ENCODE measurements around the gene ATP9B. TPM values are rescaled to one million over a fixed set of nuclear protein-coding genes. Genes with fewer than 3 reads are reported as not detected.

The ATP9B gene
- polyA plus RNA-seq, 3 donors, result 7.2 to 20.3 (median 14.0) TPM

GRCh38 chr18:79387615-79388014, 318.4 kb downstream of the ATP9B start:
- H4K20me1 ChIP-seq (ENCODE audit: insufficient read depth, low read length), result no peaks in the 10 kb centered on the region
- intact Hi-C loops (cut with micrococcal nuclease), result loop anchor here in 1 of 2 donors (5.0 kb wide), 1 partner anchor 35 kb away; no protein-coding TSS in a partner anchor
- H3K9me3 ChIP-seq (replicated peaks in 1 of 2; ENCODE audit: control insufficient read depth in 1 of 2, insufficient read depth in 1 of 2, low read length in 2 of 2), result peaks cover 0 to 10% of the 10 kb centered on the region in 2 donors
- H3K4me3 ChIP-seq (replicated peaks in 1 of 3; ENCODE audit: low read depth in 2 of 3, low read length in 3 of 3), result no peak overlapping the region
- H3K79me2 ChIP-seq (ENCODE audit: insufficient read depth, low read length), result no peaks in the 10 kb centered on the region
- peaks cover 37 to 49% of the 10 kb centered on the region in 2 donors for H3K27me3 ChIP-seq (ENCODE audit: control insufficient read depth in 2 of 2, insufficient read depth in 2 of 2, low read length in 2 of 2)
- TF ChIP-seq, protein P1, sequence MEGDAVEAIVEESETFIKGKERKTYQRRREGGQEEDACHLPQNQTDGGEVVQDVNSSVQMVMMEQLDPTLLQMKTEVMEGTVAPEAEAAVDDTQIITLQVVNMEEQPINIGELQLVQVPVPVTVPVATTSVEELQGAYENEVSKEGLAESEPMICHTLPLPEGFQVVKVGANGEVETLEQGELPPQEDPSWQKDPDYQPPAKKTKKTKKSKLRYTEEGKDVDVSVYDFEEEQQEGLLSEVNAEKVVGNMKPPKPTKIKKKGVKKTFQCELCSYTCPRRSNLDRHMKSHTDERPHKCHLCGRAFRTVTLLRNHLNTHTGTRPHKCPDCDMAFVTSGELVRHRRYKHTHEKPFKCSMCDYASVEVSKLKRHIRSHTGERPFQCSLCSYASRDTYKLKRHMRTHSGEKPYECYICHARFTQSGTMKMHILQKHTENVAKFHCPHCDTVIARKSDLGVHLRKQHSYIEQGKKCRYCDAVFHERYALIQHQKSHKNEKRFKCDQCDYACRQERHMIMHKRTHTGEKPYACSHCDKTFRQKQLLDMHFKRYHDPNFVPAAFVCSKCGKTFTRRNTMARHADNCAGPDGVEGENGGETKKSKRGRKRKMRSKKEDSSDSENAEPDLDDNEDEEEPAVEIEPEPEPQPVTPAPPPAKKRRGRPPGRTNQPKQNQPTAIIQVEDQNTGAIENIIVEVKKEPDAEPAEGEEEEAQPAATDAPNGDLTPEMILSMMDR (IDR thresholded peaks at IDR 0.05), result no peak
- peaks cover 47 to 66% (median 55%) of the 10 kb centered on the region in 3 donors for H3K27me3 Mint-ChIP-seq (ENCODE audit: low read depth in 3 of 3)
- peaks cover 0 to 3% of the 10 kb centered on the region in 2 donors for H3K36me3 Mint-ChIP-seq
- H3K9me3 Mint-ChIP-seq, result peaks cover 0 to 7% (median 2%) of the 10 kb centered on the region in 7 donors
- no peak for DNase-seq
- no peak overlapping the region for H3K4me2 ChIP-seq (replicated peaks; ENCODE audit: extremely low read depth, low read length, poor library complexity, severe bottlenecking)
- no peak overlapping the region for H3K27ac ChIP-seq (ENCODE audit: low read depth in 1 of 2, low read length in 2 of 2)
- peaks cover 0 to under 1% of the 10 kb centered on the region in 2 donors for H3K4me1 ChIP-seq (ENCODE audit: control insufficient read depth in 1 of 2, insufficient read depth in 2 of 2, low read length in 2 of 2)
- H3K4me3 Mint-ChIP-seq, result peak overlapping the region in 1 of 2 donors; percentile 36
- 85% methylated on average over 4 of the region's 11 CpGs for WGBS (ENCODE audit: insufficient coverage)
- no peaks in the 10 kb centered on the region for H3K36me3 ChIP-seq (replicated peaks in 1 of 2; ENCODE audit: control insufficient read depth in 1 of 2, insufficient read depth in 2 of 2, low read length in 2 of 2)
- no peak overlapping the region for H2AFZ ChIP-seq (ENCODE audit: insufficient read depth, low read depth, low read length, poor library complexity, severe bottlenecking)
- H3K9ac ChIP-seq (ENCODE audit: insufficient read depth, low read length, poor library complexity, severe bottlenecking), result no peak overlapping the region
- H3K4me1 Mint-ChIP-seq, result no peaks in the 10 kb centered on the region
- no peak overlapping the region for H3K27ac Mint-ChIP-seq

GRCh38 chr18:79388043-79388442, 318.8 kb downstream of the ATP9B start:
- H4K20me1 ChIP-seq (ENCODE audit: insufficient read depth, low read length), result no peaks in the 10 kb centered on the region
- no peak overlapping the region for H3K4me3 ChIP-seq (replicated peaks in 1 of 3; ENCODE audit: low read depth in 2 of 3, low read length in 3 of 3)
- Mint-ChIP-seq H3K36me3 (peaks cover 0 to 5% of the 10 kb centered on the region in 2 donors), H3K9me3 (peaks cover 0 to 11% (median 5%) of the 10 kb centered on the region in 7 donors), H3K4me1 (peaks cover 3% of the 10 kb centered on the region), H3K27me3 (ENCODE audit: low read depth in 3 of 3) (peaks cover 51 to 71% (median 59%) of the 10 kb centered on the region in 3 donors), H3K4me3 (peak overlapping the region in 1 of 2 donors; percentile 46), H3K27ac (no peak overlapping the region)
- intact Hi-C loops (cut with micrococcal nuclease), result loop anchor here in 1 of 2 donors (5.0 kb wide), 1 partner anchor 34 kb away; no protein-coding TSS in a partner anchor
- no peak for DNase-seq
- TF ChIP-seq, protein P1 (IDR thresholded peaks at IDR 0.05), result no peak
- 92% methylated on average over 3 of the region's 7 CpGs for WGBS (ENCODE audit: insufficient coverage)
- H3K27me3 ChIP-seq (ENCODE audit: control insufficient read depth in 2 of 2, insufficient read depth in 2 of 2, low read length in 2 of 2), result peaks cover 41 to 53% of the 10 kb centered on the region in 2 donors
- no peaks in the 10 kb centered on the region for H3K36me3 ChIP-seq (replicated peaks in 1 of 2; ENCODE audit: control insufficient read depth in 1 of 2, insufficient read depth in 2 of 2, low read length in 2 of 2)
- no peaks in the 10 kb centered on the region for H3K79me2 ChIP-seq (ENCODE audit: insufficient read depth, low read length)
- H3K9me3 ChIP-seq (replicated peaks in 1 of 2; ENCODE audit: control insufficient read depth in 1 of 2, insufficient read depth in 1 of 2, low read length in 2 of 2), result peaks cover 0 to 10% of the 10 kb centered on the region in 2 donors
- no peak overlapping the region for H2AFZ ChIP-seq (ENCODE audit: insufficient read depth, low read depth, low read length, poor library complexity, severe bottlenecking)
- no peak overlapping the region for H3K9ac ChIP-seq (ENCODE audit: insufficient read depth, low read length, poor library complexity, severe bottlenecking)
- no peak overlapping the region for H3K27ac ChIP-seq (ENCODE audit: low read depth in 1 of 2, low read length in 2 of 2)
- no peak overlapping the region for H3K4me2 ChIP-seq (replicated peaks; ENCODE audit: extremely low read depth, low read length, poor library complexity, severe bottlenecking)
- peaks cover 2 to 5% of the 10 kb centered on the region in 2 donors for H3K4me1 ChIP-seq (ENCODE audit: control insufficient read depth in 1 of 2, insufficient read depth in 2 of 2, low read length in 2 of 2)

All from CD14-positive monocyte (primary cell).